ENCODE results near the gene SLC12A8.

The SLC12A8 gene

DNA sequence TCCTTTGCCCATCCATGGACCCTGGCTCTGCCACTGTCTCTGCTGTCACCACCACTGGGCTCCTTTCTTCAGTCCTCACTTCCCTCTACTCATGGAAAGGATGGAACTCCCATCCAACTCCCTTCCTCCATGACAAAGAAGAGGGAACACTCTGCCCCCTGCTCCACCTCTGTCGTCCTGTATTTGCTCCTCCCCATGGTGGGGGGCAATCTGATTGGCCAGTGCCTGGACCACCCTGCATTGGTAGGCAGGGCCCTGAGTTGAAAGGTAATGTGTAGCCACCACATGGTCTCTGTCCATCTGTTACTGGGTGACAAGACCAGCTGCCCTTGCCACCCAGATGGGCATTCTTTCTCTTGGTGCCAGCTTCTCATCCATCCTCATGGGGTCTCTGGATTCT is 136.1 kb downstream of the SLC12A8 start:
- no peak for DNase-seq (ENCODE audit: low spot score)

DNA sequence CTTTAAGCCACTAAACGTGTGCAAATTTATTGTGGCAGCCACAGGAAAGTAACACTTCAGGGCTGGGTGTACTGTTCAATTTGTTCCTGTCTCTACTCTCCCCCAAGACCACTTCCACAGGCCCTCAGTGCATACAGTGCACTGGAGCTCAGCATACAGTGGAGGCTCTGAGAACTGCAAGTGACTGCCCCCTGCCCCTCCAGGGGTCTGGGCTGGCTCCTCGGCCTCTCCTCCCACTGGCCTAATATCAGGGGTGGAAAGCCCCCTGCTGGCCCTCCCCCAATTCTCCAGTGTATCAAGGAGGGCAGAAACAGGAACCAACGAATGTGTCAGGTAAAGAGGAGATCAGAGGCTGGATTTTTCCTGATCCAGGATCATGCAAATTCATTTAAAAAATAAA is 136.8 kb downstream of the SLC12A8 start:
- no peak for DNase-seq (ENCODE audit: low spot score)

DNA sequence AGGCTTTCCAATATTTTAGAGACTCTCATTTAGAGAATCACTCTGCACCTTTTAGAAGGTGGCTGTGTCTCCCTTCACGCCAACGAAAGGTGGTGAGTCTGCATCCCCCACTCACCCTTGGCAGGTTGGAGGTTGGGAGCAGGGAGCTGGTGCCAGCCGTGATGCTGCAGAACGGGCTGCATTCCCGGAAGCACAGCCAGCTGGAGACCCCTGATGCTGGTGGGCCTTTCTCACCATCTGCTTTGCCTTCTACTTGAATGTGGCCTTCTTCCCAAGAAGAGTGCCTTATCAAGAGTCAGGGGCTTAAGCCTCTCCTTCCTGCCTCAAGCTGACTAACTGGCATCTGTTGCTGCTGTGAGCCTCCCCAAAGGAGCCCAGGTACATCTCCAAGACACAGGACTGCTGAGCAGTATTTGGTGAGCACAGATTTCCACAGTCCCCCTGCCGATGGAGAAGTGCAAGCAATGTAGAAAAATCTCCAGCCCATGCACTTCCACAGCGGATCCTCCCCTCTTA is 139.1 kb downstream of the SLC12A8 start:
- no peak for DNase-seq (ENCODE audit: low spot score)

DNA sequence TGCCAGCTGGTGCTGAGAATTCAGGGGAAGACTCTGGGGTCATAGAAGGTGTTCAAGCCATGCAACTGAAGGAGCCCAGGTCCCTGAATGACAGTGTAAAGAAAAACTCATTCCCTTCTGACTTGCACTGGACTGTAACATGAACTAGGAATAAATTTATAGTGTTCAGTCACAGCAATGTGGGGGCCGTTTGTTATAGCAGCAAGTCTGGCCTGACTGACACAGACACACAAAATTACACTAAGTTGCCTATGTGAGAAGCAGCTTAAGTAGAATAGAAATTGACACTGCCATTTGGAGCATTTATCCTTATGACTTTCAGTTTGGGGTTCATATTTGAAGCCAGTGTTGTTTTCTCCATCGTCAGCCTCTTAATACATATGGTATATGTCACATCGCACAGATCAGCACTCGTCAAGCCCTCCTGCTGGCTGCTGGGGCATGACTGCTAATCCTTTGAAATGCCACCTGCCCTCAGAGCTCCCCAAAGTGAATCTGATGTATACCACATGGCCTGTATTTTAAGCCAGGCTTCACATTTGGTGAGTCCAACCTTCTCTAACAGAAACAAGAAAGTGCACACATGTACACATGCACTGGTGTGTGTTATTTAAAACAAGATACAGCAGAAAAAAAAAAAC is 139.7 kb downstream of the SLC12A8 start:
- no peak for DNase-seq (ENCODE audit: low spot score)

DNA sequence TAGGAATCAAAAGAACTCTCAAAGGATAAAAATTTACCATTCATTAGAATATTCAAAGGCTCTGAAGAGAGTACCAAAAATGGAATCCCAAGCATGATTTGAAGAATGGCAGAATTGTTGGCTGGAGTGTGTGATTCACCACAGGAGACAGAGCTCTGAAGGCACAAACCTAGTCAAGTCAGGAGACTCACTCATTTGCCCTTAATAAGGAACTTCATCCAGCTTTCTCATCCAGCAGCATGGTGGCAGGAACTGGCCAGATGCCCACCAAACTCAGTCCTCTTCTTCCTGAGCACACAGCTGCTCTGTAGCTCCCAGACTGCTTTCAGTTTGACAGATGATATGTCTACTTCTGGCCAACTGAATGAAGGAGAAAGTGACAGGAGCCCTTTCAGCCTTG is 140.2 kb downstream of the SLC12A8 start:
- DNase-seq (ENCODE audit: low spot score), result peak; percentile 55

DNA sequence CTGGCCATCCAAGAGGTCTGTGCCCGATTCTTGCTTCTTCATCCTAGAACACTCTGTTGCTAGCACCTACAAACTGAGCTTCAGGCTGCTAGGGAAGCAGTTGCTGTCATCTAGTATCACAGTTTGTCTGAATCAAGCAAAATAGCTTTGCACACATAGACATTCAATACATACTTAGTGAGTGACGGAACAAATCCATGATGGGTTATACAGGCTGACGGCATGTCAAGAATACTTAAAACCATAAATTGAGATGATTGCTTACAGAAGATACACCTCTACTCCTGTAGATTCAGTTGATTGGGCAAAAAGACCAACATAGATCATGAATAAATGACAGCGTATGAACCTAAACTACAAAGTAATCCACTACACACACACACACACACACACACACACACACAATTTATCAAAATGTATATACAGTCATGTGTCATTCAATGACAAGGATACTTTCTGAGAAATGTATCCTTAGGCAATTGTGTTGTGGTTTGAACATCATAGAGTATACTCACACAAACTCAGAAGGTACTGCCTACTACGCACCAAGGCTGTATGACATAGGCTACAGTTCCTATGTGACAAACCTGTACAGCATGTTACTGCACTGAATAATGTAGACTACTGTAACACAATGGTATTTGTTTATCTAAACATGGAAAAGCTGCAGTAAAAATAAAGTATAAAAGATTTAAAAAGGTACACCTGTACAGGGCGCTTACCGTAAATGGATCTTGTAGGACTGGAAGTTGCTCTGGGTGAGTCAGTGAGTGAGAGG is 142.4 kb downstream of the SLC12A8 start:
- DNase-seq (ENCODE audit: low spot score), result no peak

DNA sequence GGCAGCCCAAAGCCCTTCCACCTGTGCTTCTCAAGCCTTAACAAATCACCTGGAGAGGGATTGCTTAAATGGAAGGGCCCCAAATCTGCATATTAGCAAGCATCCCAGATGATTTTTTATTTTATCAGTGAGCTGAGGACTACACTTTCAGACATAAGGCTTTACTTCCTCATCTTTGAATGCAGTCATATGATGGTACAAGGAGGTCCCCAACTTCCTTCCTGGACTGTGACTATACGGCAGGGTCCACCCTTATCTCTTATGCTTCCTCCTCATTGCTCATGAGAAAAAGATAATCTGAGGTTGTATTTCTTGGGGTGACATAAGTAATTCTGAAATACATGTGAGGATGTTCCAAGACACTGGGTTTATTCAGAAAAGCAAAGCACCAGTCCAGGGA is 143.1 kb downstream of the SLC12A8 start:
- DNase-seq (ENCODE audit: low spot score), result no peak

DNA sequence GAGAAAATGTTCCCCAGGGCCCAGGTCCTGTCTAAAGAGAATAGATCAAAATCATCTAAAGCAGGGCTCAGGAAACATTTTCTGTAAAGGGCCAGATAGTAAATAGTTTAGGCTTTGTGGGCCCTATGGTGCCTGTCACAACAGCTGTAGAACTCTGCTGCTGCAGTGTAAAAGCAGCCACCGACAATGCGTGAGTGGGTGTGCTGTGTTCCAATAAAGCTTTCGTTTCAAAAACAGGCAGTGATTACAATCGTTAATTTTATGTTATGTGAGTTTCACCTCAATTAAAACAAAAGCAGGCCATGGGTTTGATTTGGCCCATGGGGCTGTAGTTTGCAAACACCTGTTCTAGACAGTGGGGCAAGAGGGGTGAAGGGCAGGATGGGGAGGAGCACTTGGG is 144.3 kb downstream of the SLC12A8 start:
- no peak for DNase-seq (ENCODE audit: low spot score)

DNA sequence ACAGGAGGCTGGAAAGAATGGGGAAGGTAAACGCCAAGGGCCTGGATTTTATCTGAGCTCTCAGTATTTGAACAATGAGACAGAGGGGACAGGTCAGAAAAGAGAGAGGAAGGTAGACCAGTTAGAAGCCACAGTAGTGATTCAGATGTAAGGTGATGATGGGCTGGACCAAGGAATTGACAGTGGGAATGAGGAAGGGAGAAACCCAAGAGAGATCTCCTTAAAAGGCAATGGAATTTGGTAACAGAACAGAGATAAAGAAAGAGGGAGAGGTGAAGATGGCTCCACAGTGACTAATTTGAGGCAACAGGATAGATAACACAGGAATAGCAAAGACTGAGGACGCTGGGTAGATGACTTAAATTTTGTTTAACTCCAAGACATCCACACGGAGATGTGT is 145.3 kb downstream of the SLC12A8 start:
- DNase-seq (ENCODE audit: low spot score), result peak; percentile 70

DNA sequence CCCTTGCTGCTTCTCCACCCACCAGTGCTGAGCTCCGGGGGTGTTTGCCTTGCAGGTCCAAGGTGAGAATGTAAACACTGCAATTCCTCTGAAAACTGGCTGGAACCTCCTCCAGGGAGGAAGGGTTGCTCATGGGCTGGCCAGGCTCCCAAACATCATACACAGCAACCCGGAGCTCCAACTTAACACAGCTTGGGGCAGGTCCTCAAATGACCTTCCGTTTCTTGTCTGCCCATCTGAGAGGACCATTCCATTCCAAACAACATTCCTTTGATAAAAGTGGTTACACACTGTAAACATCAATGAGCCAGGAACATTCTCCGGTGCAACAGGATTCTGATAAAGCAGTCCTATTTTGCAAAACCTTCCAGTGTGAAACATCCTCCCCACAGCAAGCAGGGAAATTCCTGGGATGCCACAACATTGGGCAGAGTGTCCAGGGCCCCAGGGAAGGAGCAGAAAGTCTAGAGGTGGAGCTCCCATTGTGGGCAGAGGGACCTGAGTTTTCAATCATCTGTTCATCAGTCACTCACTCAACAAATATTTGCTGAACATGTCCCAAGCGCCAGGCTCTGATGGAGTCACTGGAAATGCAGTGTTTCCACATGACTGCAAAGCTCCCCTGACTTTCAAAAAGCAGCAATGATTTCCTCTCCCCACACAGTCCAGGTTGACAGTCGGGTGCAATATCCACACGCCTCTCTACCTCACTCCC is 149.5 kb downstream of the SLC12A8 start:
- peak; percentile 98 for DNase-seq (ENCODE audit: low spot score)

DNA sequence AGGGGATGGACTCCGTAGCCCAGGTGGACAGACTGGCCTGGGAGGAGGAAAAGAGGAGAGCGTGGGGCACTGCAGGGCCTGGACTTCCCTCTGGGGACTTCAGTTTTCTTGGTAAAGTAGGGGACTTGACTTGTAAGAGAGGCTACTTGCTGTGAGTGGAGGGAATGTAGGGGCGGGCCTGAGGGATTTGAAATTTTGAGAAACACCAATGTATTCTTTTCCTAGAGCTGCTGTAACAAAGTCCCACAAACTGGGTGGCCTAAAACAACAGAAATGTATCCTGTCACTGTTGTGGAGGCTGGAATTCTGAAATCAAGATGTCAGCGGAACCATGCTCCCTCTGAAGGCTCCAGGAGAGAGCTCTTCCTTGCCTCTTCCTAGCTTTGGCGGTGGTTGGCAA is 150.9 kb downstream of the SLC12A8 start:
- no peak for DNase-seq (ENCODE audit: low spot score)

DNA sequence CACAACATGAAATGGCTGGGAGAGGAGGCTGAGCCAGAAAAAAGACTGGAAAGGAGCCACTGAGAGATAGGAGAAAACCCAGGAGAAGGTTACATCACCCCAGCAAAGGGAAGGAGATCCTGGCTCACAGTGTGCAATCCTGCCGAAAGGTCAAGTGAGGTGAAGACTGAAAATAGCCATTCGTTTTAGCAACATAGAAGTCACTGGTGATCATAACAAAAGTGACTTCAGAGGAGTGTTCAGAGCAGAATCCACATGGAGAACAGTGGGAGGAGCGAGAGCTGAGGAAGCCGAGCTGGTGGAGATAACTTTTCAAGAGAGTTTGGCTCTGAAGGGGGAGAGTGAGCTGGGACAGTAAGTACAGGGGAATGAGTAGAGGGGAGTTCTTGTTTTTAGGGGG is 151.4 kb downstream of the SLC12A8 start:
- no peak for DNase-seq (ENCODE audit: low spot score)

DNA sequence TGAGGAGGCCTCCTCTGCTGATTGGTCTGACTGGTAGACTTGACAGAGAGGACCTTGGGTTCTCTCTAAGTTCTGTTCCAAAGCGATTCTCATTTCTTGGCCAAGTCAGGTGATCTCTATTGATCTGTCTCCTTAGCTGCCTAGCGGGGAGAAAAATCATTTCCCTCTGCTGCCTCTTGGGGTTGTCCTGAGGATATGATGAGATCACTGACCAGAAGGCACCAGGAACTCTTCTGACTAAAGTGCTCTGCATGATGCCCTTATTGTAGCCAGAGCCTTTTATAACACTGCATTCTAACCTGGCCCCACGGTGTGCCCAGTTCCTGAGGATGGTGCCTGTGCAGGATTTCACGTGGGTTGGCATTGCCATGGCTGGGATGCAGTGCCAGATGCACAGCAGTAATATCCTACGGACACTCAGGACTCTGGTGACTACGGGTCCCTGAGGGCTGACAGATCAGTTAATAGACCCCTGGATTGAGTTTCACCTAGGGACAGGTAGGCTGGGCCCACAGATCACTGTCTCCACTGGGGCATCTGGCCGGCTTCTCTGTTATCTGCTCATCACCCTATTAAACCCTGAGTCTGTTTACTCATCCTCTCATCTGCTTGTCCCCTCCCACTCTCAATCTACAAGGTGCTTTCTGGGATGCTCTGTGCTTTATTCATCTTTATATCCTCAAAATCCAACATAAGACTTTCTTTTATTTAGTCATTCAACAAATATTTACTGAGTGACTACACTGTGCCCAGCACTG is 152.9 kb downstream of the SLC12A8 start:
- DNase-seq (ENCODE audit: low spot score), result peak; percentile 55

DNA sequence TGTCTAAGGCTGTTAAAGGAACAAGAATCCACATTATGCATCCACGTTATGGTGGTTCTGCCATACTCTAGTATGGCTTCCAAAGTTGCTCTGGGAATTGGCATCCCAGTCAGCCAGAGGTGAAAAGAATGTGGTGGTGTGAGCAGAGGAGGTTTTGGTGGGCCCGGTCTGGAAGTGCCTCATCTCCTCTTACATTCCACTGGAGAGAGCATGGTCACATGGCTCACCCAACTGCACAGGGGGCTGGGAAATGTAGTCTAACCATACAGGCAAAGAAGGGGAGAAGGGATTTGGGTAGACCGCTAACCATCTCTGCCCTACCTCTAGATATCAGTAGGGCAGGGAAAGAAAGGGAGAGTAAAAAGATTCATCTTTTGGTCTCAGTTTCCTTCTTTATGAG is 153.6 kb downstream of the SLC12A8 start:
- DNase-seq (ENCODE audit: low spot score), result no peak

DNA sequence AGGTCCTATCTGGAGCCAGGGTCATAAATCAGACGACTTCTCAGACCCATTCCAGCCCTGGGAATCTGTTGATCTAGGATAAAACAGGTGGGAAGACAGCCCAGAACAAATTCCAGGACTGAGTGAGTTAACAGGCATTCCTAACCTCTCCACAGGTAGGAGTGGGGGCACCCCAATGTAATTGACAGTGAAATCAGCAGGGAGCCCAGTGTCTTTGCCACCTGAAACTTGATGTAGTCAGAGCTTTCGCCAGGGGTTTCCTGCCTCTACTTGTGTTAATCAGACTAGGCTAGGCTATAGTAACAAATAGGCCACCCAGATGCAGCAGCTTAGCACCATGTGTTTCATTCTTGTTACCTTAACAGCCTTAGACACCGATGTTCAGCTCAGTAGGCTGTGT is 154.0 kb downstream of the SLC12A8 start:
- no peak for DNase-seq (ENCODE audit: low spot score)

DNA sequence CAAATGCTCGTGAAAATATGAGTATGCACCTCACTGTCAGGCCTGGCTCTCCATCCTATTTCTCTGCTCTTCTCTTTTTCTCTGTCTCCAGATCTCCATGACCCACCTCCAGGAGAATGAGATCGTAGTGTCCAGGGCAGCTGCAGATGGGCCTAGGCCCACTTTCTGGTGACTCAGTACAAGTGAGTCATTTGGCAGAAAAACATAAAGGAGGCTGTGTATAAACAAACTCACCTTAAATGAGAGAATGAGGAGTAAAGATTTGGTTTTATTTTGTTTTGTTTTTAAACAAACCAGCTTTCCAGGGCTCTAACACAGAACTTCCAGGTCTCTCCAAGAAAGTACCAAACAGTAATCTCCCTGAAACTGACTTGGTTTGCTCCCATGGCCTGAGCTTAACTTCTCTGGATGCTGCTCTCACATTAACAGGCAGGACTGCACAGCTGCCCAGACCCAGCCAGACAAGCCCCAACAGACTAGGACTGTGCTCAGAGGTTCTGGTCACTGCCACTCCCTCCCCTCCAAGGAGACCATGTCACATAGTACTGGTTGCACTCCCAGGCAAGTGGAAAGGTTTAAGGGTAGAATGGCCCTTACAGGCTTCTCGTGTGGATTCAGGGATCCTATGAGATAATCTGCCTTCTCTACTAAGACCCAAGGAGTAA is 155.2 kb downstream of the SLC12A8 start:
- DNase-seq (ENCODE audit: low spot score), result peak; percentile 72

DNA sequence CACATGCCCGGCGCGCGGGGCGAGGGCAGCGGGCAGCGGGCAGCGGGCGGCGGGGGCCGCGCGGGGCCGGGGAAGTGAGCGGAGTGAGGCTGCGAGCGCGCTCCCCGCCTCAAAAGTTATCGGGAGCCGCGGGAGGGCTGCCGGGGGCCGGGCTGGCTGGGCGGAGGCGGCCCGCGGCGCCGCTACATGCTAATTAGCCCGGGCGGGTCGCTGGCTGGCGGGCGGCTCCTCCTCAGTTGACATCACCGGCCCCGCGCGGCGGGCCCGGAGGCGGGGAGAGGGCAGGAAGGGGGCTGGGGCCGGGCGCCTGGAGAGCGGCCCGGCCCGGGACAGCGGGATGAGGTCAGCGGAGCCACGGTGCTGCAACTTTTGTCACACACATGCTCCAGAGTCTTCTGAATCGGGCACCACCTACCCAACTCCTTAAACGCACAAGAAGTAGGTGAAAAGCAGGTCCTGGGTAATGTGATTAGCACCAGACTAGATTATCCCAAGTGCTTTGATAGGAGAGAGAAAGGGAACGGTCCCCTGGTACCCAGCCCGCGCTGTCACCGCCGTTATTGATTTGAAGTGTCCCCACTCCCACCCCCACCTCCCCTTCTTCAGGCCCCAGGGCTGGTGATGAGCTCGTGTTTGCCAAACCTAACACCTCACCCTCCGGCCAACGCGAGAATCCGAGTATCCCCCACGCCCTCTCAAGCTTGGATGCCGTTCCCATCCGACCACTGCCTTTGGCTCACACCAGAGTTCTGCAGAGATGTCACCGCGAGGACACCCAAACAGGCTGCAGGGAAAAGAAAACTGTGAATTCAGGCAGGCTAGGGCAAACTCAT is 156.4 kb downstream of the SLC12A8 start, which contains the start of gene HEG1:
Gene HEG1 (minus strand): TSS at position 85 of the 833 bp plus-strand sequence. CDS start 107 bp downstream, outside the sequence.
- DNase-seq (ENCODE audit: low spot score), result peak; percentile 84

DNA sequence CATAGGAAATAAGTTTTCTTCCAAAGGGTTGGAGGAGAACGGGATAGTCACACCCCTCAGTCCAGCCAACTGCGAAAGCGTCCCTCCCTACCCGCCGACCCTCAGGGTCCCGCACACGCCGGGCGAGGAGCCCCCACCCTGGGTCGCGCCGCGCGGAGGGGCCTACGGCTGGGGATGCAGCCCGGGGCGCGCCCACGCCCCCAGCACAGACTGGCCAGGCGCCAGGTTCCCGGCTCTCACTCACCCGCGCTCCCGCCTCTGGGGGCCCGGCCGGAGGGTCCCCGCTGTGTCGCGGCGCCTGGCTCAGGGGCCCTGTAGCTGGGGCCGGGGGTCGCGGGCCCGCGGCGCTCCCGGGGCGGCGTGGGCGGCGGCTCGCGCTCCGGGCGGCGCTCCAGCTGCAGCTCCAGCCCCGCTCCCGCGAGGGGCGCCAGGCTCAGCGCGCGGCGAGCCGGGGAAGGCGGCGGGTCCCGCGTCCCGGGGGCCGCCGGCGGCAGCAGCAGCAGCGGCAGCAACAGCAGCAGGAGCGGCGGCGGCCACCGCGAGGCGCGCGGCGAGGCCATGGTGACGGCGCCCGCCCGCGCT is 157.1 kb downstream of the SLC12A8 start:
- DNase-seq (ENCODE audit: low spot score), result no peak

DNA sequence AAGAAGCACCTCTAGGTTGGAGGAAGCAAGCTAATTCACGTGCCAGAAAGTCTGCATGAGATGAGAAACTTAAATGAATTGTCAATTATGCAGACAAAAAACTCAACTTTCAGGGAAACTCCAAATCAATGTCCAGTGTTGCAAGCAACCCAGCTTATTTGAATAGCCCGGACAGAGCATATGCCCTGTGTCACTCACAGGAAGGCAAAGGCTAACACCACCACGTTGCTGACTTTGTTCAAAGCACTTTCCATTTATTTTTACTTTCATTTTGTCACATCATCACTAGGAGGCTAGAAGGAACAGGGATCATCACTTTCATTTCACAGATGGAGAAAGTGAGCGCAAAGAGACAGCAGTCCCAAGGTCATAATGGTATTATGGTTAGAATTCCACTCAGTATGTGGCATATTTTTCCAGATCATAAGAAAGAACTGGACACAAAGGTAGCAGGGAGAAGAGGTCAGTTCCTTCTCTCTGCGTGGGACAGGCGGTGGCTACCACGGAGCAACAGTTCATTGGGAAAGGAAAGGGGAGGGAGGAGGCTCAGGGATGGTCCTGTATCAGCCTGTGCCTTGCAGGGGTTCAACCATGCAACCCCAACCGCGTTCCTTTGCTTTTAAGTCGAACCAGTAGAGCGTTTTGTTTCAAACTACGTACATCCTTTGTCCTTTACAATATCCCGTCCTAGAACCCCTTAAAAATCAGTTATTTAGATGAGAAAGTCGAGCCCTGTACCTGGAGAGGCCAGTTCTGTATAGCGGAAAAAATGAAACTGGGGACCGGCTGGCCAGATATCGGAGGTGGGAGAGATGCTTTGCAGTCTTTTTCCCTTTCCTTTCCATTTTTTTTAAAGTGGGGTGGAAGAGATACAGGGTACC is 157.9 kb downstream of the SLC12A8 start:
- peak; percentile 65 for DNase-seq (ENCODE audit: low spot score)
